ENCODE data around the gene KRT5.

Gene KRT5

DNA sequence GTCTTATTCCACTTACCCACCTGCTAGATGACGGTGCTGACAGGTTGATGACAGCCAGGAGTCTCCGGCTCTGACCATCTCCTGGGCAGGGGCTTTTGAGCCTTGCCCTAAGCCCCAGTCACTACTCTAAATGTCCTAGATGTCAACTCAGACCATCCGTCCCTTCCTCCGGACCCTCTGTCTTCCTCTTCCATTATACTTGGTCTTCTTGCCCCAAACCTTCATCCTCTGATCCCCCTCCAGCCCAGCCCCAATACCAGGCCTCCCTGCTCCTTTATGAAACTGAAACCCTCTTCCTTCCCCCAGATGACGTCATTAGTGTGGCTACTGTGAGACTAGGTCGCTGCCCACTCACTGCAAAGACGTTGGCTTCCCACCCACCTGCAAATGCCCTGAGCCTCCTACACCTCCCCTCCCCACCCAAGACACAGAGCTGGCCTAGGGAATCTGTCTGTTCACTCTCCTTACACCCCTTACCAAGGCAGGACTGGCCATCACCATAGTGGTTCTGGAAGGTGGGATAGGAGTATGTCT lies 22.7 kb upstream of the KRT5 start:
- no peaks in the 10 kb centered on the region for H3K9me3 ChIP-seq (ENCODE audit: insufficient read depth, low read length)
- peaks cover 2% of the 10 kb centered on the region for H3K4me1 ChIP-seq (ENCODE audit: insufficient read depth, insufficient read length)
- no peak for DNase-seq (ENCODE audit: low read depth, low spot score)
- no peaks in the 10 kb centered on the region for H3K36me3 ChIP-seq (ENCODE audit: insufficient read depth, insufficient read length, low read length)
- no peak overlapping the region for H3K4me3 ChIP-seq (ENCODE audit: insufficient read length, low read depth)
- H3K27me3 ChIP-seq (ENCODE audit: insufficient read depth, insufficient read length): no peaks in the 10 kb centered on the region
- TF ChIP-seq SUZ12 (IDR thresholded peaks at IDR 0.05; ENCODE audit: extremely low read depth, insufficient read depth, insufficient read length) (no peak), YY1 (IDR thresholded peaks at IDR 0.05; ENCODE audit: insufficient read depth, insufficient read length) (no peak)
- H3K9ac ChIP-seq (ENCODE audit: insufficient read length, low read depth): no peak overlapping the region

DNA sequence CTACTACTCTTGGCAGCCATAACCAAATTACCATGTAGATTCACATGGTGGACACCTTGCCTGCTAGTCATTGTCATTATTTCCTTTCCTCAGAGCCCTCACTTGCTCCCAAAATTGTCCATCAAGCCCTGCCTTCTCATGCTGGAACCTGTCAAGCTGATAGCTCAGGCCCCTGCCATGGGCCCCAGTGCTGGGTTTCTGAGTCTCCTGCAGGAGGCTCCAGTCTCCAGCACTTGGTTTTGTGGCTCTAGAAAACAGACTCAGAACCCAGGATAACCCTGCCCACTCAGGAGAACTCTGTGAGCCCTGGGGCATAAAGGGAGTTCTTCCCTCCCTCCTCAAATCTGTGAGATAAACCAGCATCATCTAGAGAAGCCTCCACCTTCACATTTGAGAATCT lies 22.0 kb upstream of the KRT5 start:
- TF ChIP-seq SUZ12 (IDR thresholded peaks at IDR 0.05; ENCODE audit: extremely low read depth, insufficient read depth, insufficient read length) (no peak), ZNF274 (IDR thresholded peaks at IDR 0.05; ENCODE audit: low read depth, low read length) (no peak), YY1 (IDR thresholded peaks at IDR 0.05; ENCODE audit: insufficient read depth, insufficient read length) (no peak)
- Histone ChIP-seq H3K27me3 (ENCODE audit: insufficient read depth, insufficient read length) (no peaks in the 10 kb centered on the region), H3K36me3 (ENCODE audit: insufficient read depth, insufficient read length, low read length) (no peaks in the 10 kb centered on the region), H3K4me3 (ENCODE audit: insufficient read length, low read depth) (no peak overlapping the region), H3K9me3 (ENCODE audit: insufficient read depth, low read length) (no peaks in the 10 kb centered on the region), H3K4me1 (ENCODE audit: insufficient read depth, insufficient read length) (peaks cover 2% of the 10 kb centered on the region), H3K9ac (ENCODE audit: insufficient read length, low read depth) (no peak overlapping the region)
- no peak for DNase-seq (ENCODE audit: low read depth, low spot score)

DNA sequence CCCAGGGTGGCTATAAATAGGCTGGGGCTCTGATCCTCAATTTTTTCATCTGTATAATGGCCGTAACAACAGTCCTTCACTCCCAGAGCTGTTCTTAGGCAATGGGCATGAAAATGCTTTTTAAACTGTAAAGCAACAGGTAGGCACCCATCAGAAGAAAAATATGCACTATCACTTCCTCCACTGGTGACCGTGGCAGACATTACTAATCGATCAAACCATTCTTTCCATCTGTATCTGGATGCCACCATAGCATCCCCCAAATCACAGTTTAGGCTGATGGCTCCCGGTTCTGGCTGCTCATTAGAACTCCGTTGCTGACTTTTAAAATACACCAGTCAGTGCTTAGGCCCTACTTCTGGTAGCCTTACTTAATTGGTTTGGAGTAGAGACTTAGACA lies 21.5 kb upstream of the KRT5 start:
- TF ChIP-seq ZNF274 (IDR thresholded peaks at IDR 0.05; ENCODE audit: low read depth, low read length) (no peak), YY1 (IDR thresholded peaks at IDR 0.05; ENCODE audit: insufficient read depth, insufficient read length) (no peak), SUZ12 (IDR thresholded peaks at IDR 0.05; ENCODE audit: extremely low read depth, insufficient read depth, insufficient read length) (no peak)
- Histone ChIP-seq H3K36me3 (ENCODE audit: insufficient read depth, insufficient read length, low read length) (no peaks in the 10 kb centered on the region), H3K9me3 (ENCODE audit: insufficient read depth, low read length) (no peaks in the 10 kb centered on the region), H3K4me1 (ENCODE audit: insufficient read depth, insufficient read length) (peaks cover 2% of the 10 kb centered on the region), H3K27me3 (ENCODE audit: insufficient read depth, insufficient read length) (no peaks in the 10 kb centered on the region), H3K4me3 (ENCODE audit: insufficient read length, low read depth) (no peak overlapping the region), H3K9ac (ENCODE audit: insufficient read length, low read depth) (no peak overlapping the region)
- no peak for DNase-seq (ENCODE audit: low read depth, low spot score)

DNA sequence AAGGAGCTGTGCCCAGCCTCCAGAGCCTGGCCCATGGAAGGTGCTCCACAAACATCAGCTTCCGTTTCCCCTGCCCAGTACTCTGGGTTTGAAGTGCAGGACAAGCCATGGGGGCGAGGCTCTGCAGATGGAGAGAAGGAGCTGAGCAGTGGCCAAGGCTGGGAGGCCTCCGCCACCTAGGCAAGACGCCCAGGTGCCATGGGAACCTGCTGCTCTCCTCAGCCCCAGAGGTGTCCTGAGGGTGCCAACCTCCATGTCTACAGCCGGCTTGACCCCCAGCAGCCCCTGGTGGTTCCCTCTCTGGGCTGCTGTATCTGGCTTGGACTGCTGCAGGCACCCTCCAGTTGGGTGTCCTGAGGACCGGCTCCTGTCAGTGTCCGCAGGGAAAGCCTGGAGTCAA lies 20.3 kb upstream of the KRT5 start:
- Histone ChIP-seq H3K27me3 (ENCODE audit: insufficient read depth, insufficient read length) (no peaks in the 10 kb centered on the region), H3K4me3 (ENCODE audit: insufficient read length, low read depth) (no peak overlapping the region), H3K4me1 (ENCODE audit: insufficient read depth, insufficient read length) (peaks cover 2% of the 10 kb centered on the region), H3K9ac (ENCODE audit: insufficient read length, low read depth) (no peak overlapping the region), H3K9me3 (ENCODE audit: insufficient read depth, low read length) (no peaks in the 10 kb centered on the region), H3K36me3 (ENCODE audit: insufficient read depth, insufficient read length, low read length) (no peaks in the 10 kb centered on the region)
- no peak for DNase-seq (ENCODE audit: low read depth, low spot score)
- TF ChIP-seq YY1 (IDR thresholded peaks at IDR 0.05; ENCODE audit: insufficient read depth, insufficient read length): no peak
- no peak for TF ChIP-seq ZNF274 (IDR thresholded peaks at IDR 0.05; ENCODE audit: low read depth, low read length)
- TF ChIP-seq SUZ12 (IDR thresholded peaks at IDR 0.05; ENCODE audit: extremely low read depth, insufficient read depth, insufficient read length): no peak

DNA sequence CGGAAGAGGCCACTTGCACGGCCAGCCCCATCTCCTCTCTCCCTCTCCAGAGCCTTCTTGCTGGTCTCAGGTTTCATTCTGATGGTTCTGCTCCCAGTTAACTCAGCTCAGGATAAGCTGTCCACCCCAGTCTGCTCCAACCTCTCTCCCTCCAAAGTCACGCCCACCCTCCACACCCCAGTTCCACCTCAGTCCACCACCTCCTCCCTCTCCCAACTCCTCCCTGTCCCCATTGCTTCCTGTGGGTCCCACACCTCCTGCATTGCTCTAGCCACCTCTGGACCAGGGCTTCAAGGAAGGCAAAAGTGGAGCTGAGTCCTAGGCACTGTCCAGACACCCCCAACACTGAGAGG lies 19.6 kb upstream of the KRT5 start:
- H3K27me3 ChIP-seq (ENCODE audit: insufficient read depth, insufficient read length): no peaks in the 10 kb centered on the region
- H3K4me3 ChIP-seq (ENCODE audit: insufficient read length, low read depth): no peak overlapping the region
- no peaks in the 10 kb centered on the region for H3K9me3 ChIP-seq (ENCODE audit: insufficient read depth, low read length)
- no peaks in the 10 kb centered on the region for H3K36me3 ChIP-seq (ENCODE audit: insufficient read depth, insufficient read length, low read length)
- TF ChIP-seq YY1 (IDR thresholded peaks at IDR 0.05; ENCODE audit: insufficient read depth, insufficient read length) (no peak), ZNF274 (IDR thresholded peaks at IDR 0.05; ENCODE audit: low read depth, low read length) (no peak), SUZ12 (IDR thresholded peaks at IDR 0.05; ENCODE audit: extremely low read depth, insufficient read depth, insufficient read length) (no peak)
- no peak for DNase-seq (ENCODE audit: low read depth, low spot score)
- no peak overlapping the region for H3K9ac ChIP-seq (ENCODE audit: insufficient read length, low read depth)
- peaks cover 2% of the 10 kb centered on the region for H3K4me1 ChIP-seq (ENCODE audit: insufficient read depth, insufficient read length)

DNA sequence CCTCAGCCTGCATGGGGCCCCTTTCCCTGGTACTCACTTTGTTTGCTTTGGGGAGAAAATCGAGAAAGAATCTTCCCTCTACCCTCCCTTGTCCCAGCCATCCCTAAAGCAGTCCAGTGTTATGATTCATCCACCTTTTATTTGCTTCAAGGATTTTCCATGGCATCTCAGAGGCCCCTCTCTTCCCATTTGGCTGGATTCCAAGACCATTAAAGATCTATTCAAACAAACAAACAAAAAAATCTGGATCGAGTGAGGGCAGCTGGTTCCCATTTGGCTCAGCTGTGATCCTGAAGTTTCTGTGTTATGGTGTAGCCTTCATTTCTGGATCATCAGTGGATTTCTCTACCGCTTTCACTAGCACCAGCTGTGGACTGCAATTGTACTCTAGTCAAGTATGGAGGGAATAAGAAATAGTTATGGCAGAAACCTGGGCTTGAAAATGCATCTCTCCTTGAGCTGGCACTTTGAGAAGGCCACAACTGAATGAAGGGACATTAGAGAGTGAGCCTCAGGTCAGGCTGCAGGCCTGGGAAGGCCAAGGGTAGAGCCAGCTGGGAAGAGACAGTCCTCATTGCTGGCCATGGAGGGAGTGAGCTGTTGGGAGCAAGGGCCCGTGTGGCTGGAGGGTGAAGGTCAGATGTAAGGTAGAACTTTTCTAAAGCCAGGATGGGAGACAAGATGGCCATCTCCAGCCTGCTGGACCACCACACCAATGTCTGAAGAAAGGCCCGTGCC lies 19.1 kb upstream of the KRT5 start:
- Histone ChIP-seq H3K4me3 (ENCODE audit: insufficient read length, low read depth) (no peak overlapping the region), H3K36me3 (ENCODE audit: insufficient read depth, insufficient read length, low read length) (no peaks in the 10 kb centered on the region), H3K9ac (ENCODE audit: insufficient read length, low read depth) (no peak overlapping the region), H3K9me3 (ENCODE audit: insufficient read depth, low read length) (no peaks in the 10 kb centered on the region), H3K27me3 (ENCODE audit: insufficient read depth, insufficient read length) (no peaks in the 10 kb centered on the region), H3K4me1 (ENCODE audit: insufficient read depth, insufficient read length) (peaks cover 2% of the 10 kb centered on the region)
- no peak for DNase-seq (ENCODE audit: low read depth, low spot score)
- TF ChIP-seq ZNF274 (IDR thresholded peaks at IDR 0.05; ENCODE audit: low read depth, low read length) (no peak), SUZ12 (IDR thresholded peaks at IDR 0.05; ENCODE audit: extremely low read depth, insufficient read depth, insufficient read length) (no peak), YY1 (IDR thresholded peaks at IDR 0.05; ENCODE audit: insufficient read depth, insufficient read length) (no peak)

DNA sequence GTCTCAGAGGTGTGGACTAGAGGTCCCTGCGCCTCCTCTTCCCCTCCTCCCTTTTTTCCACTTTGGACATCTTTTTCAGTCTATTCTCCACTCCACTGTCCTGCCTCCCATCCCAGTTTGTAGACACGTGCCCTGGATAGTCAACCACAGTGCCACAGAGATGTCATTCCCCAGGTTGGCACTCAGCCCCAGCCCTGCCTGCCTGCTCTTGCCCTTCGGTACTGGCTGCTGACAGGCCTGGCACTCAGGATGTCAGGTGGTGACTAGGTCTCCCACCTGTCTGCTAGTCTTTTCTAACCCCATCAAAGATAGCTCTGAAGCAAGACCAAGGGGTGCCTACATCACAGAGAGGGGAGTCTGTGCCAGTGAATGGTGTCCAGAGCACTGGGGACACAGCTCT lies 16.9 kb upstream of the KRT5 start:
- no peak for DNase-seq (ENCODE audit: low read depth, low spot score)
- Histone ChIP-seq H3K36me3 (ENCODE audit: insufficient read depth, insufficient read length, low read length) (no peaks in the 10 kb centered on the region), H3K4me1 (ENCODE audit: insufficient read depth, insufficient read length) (peaks cover 2% of the 10 kb centered on the region), H3K9ac (ENCODE audit: insufficient read length, low read depth) (no peak overlapping the region), H3K27me3 (ENCODE audit: insufficient read depth, insufficient read length) (no peaks in the 10 kb centered on the region), H3K9me3 (ENCODE audit: insufficient read depth, low read length) (no peaks in the 10 kb centered on the region), H3K4me3 (ENCODE audit: insufficient read length, low read depth) (no peak overlapping the region)
- no peak for TF ChIP-seq SUZ12 (IDR thresholded peaks at IDR 0.05; ENCODE audit: extremely low read depth, insufficient read depth, insufficient read length)
- TF ChIP-seq YY1 (IDR thresholded peaks at IDR 0.05; ENCODE audit: insufficient read depth, insufficient read length): no peak
- TF ChIP-seq ZNF274 (IDR thresholded peaks at IDR 0.05; ENCODE audit: low read depth, low read length): no peak
